ENCODE data around the gene APBA3. TPM values are rescaled to one million over a fixed set of nuclear protein-coding genes. Genes with fewer than 3 reads are reported as not detected.
"Not testable (repeated sequence)": the region's sequence is repeated elsewhere in the genome, so short reads cannot be mapped to it uniquely, and the experiment has no call there.

Gene APBA3
- total and polyA plus RNA-seq, 2 of the 4 experiments (the other 2 are of a cell fraction): 9.5 to 18.4 TPM

DNA sequence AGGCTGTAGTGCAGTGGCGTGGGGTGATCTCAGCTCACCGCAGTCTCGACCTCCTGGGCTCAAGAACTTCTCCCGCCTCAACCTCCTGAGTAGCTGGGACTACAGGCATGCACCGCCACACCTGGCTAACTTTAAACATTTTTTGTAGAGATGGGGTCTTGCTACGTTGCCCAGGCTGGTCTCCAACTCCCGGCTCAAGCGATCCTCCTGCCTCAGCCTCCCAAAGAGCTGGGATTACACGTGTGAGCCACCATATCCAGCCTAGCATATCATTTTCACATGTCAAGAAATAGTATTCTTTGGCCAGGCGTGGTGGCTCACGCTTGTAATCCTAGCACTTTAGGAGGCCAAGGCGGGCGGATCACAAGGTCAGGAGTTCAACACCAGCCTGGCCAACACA, 3.2 kb downstream of the APBA3 start:
- H2AK5ac ChIP-seq (ENCODE audit: low read depth, low read length); H3K4me2 ChIP-seq (ENCODE audit: low read depth, low read length); BruUV-seq (replicated peaks); H4K91ac ChIP-seq (ENCODE audit: insufficient read depth, low read depth, low read length); H2BK5ac ChIP-seq (ENCODE audit: low read depth, low read length, poor library complexity, severe bottlenecking); ATAC-seq (ENCODE audit: low read depth); H4K20me1 ChIP-seq (ENCODE audit: insufficient read depth, low read length); H2BK120ac ChIP-seq (ENCODE audit: low read depth, low read length); H3K4me3 ChIP-seq (ENCODE audit: insufficient read depth, low read depth, low read length); H2AFZ ChIP-seq (replicated peaks; ENCODE audit: low read length, poor library complexity); H3K18ac ChIP-seq (ENCODE audit: low read depth, low read length); H3K4me1 ChIP-seq (ENCODE audit: control insufficient read depth, insufficient read depth, low read length); H3K56ac ChIP-seq (ENCODE audit: extremely low read depth, insufficient read depth, low read length); DNase-seq; H3K36me3 ChIP-seq (ENCODE audit: control insufficient read depth, insufficient read depth, low read length); H3K9me3 ChIP-seq (ENCODE audit: control insufficient read depth, insufficient read depth, low read length); H3K27ac ChIP-seq (ENCODE audit: insufficient read depth, low read length); intact Hi-C loops (cut with micrococcal nuclease); H4K8ac ChIP-seq (ENCODE audit: low read depth in 2 of 2, low read length in 2 of 2); dilution Hi-C loops (cut with HindIII; ENCODE audit: low sequenced_read_pairs, unreplicated experiment); H2BK20ac ChIP-seq (ENCODE audit: low read depth, low read length); H3K4ac ChIP-seq (ENCODE audit: low read depth, low read length); H3K9me1 ChIP-seq (ENCODE audit: insufficient read depth, low read length); H2BK15ac ChIP-seq (ENCODE audit: low read depth, low read length); H3K27me3 ChIP-seq (ENCODE audit: control insufficient read depth, insufficient read depth, low read length); H3K23ac ChIP-seq (ENCODE audit: low read depth, low read length); in situ Hi-C loops (cut with MboI; ENCODE audit: low sequenced_read_pairs); CTCF ChIA-PET; POLR2A ChIA-PET (ENCODE audit: unreplicated experiment); H2AK9ac ChIP-seq (replicated peaks; ENCODE audit: low read depth, low read length, poor library complexity); H3K9ac ChIP-seq (ENCODE audit: low read depth, low read length); H4K5ac ChIP-seq (ENCODE audit: low read depth, low read length); H3K14ac ChIP-seq (replicated peaks; ENCODE audit: low read depth, low read length): not testable (repeated sequence)
- WGBS, 2 experiments (ENCODE audit: extremely low coverage in 2 of 2, insufficient read length in 1 of 2): 89% methylated on average over 3 of the region's 13 CpGs; no CpG with 5 or more reads in 1 of the 2 experiments
- peaks cover 11 to 27% of the 10 kb centered on the region in 2 experiments for H3K79me1 ChIP-seq (ENCODE audit: low read depth in 1 of 2, low read length in 2 of 2)

DNA sequence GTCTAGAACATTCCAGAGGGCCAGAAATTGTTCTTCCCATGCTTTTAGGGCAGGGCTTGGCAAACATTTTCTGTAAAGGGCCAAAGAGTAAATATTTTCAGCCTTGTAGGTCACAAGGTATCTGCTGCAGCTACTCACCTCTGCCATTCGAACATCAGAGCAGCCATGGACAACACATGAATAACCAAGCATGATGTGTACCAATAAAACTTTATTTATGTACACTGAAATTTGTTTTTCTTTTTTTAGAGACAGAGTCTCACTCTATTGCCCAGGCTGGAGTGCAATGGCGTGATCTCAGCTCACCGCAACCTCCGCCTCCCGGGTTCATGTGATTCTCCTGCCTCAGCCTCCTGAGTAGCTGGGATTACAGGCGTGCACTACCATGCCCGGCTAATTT, 3.8 kb downstream of the APBA3 start:
- H3K4me1 ChIP-seq (ENCODE audit: control insufficient read depth, insufficient read depth, low read length); H4K8ac ChIP-seq (ENCODE audit: low read depth in 2 of 2, low read length in 2 of 2); H2BK5ac ChIP-seq (ENCODE audit: low read depth, low read length, poor library complexity, severe bottlenecking); H4K5ac ChIP-seq (ENCODE audit: low read depth, low read length); DNase-seq; H2BK15ac ChIP-seq (ENCODE audit: low read depth, low read length); H3K9me1 ChIP-seq (ENCODE audit: insufficient read depth, low read length); CTCF ChIA-PET; H3K27me3 ChIP-seq (ENCODE audit: control insufficient read depth, insufficient read depth, low read length); H3K14ac ChIP-seq (replicated peaks; ENCODE audit: low read depth, low read length); H2BK20ac ChIP-seq (ENCODE audit: low read depth, low read length); H3K36me3 ChIP-seq (ENCODE audit: control insufficient read depth, insufficient read depth, low read length); H2BK120ac ChIP-seq (ENCODE audit: low read depth, low read length); H3K9me3 ChIP-seq (ENCODE audit: control insufficient read depth, insufficient read depth, low read length); ATAC-seq (ENCODE audit: low read depth); BruUV-seq (replicated peaks); intact Hi-C loops (cut with micrococcal nuclease); H4K91ac ChIP-seq (ENCODE audit: insufficient read depth, low read depth, low read length); H3K4ac ChIP-seq (ENCODE audit: low read depth, low read length); H3K27ac ChIP-seq (ENCODE audit: insufficient read depth, low read length); H3K23ac ChIP-seq (ENCODE audit: low read depth, low read length); H2AK5ac ChIP-seq (ENCODE audit: low read depth, low read length); H2AFZ ChIP-seq (replicated peaks; ENCODE audit: low read length, poor library complexity); H3K9ac ChIP-seq (ENCODE audit: low read depth, low read length); H3K18ac ChIP-seq (ENCODE audit: low read depth, low read length); H3K56ac ChIP-seq (ENCODE audit: extremely low read depth, insufficient read depth, low read length); H4K20me1 ChIP-seq (ENCODE audit: insufficient read depth, low read length); H3K4me2 ChIP-seq (ENCODE audit: low read depth, low read length); in situ Hi-C loops (cut with MboI; ENCODE audit: low sequenced_read_pairs); POLR2A ChIA-PET (ENCODE audit: unreplicated experiment); H3K4me3 ChIP-seq (ENCODE audit: insufficient read depth, low read depth, low read length); H2AK9ac ChIP-seq (replicated peaks; ENCODE audit: low read depth, low read length, poor library complexity); dilution Hi-C loops (cut with HindIII; ENCODE audit: low sequenced_read_pairs, unreplicated experiment): not testable (repeated sequence)
- no CpG with 5 or more reads among the region's 7 CpGs for WGBS, 2 experiments (ENCODE audit: extremely low coverage in 2 of 2, insufficient read length in 1 of 2)
- peaks cover 7 to 24% of the 10 kb centered on the region in 2 experiments for H3K79me1 ChIP-seq (ENCODE audit: low read depth in 1 of 2, low read length in 2 of 2)
